Astrocyte (in vitro differentiated cells and primary cell): Measurements from ENCODE around the gene PNKD. TPM values are rescaled to one million over a fixed set of nuclear protein-coding genes. Genes with fewer than 3 reads are reported as not detected.

Experiments used
- DNase-seq: peaks from one replicate; pipeline ENCODE4 v3.0.0-alpha.2; 2010; ENCODE audit warnings: low read depth
- FAIRE-seq: peaks from 2 replicates; lab custom pipeline; 2011; peaks lifted over from hg19 to GRCh38; lab: Jason Lieb, UNC
- H2AFZ ChIP-seq: 2 replicates; pipeline ENCODE4 v1.6.0; 2012; ENCODE audit warnings: low read depth, low read length, inconsistent platforms
- H3K27ac ChIP-seq: 2 replicates; pipeline ENCODE4 v1.5.1; 2011; ENCODE audit warnings: low read depth, low read length, inconsistent platforms
- H3K27me3 ChIP-seq: 2 replicates; pipeline ENCODE4 v1.6.0; 2011; ENCODE audit warnings: low read length, inconsistent platforms; ENCODE audit not compliant: insufficient read depth
- H3K36me3 ChIP-seq: 2 replicates; pipeline ENCODE4 v1.5.1; 2011; ENCODE audit warnings: low read length, inconsistent platforms; ENCODE audit not compliant: insufficient read depth
- H3K4me1 ChIP-seq: 2 replicates; pipeline ENCODE4 v1.5.1; 2011; ENCODE audit warnings: low read length, inconsistent platforms; ENCODE audit not compliant: insufficient read depth
- H3K4me2 ChIP-seq: 2 replicates; pipeline ENCODE4 v1.6.0; 2012; ENCODE audit warnings: low read length, inconsistent platforms
- H3K4me3 ChIP-seq: 2 replicates; pipeline ENCODE4 v1.5.1; 2011; ENCODE audit warnings: low read depth, mild to moderate bottlenecking, low read length, inconsistent platforms; ENCODE audit not compliant: insufficient read depth
- H3K79me2 ChIP-seq: 2 replicates; pipeline ENCODE4 v1.6.0; 2012; ENCODE audit warnings: mild to moderate bottlenecking, low read length, inconsistent platforms; ENCODE audit not compliant: insufficient read depth
- H3K9ac ChIP-seq: 2 replicates; pipeline ENCODE4 v1.6.0; 2012; ENCODE audit warnings: mild to moderate bottlenecking, low read length, inconsistent platforms
- H3K9me3 ChIP-seq: 2 replicates; pipeline ENCODE4 v1.5.1; 2012; ENCODE audit warnings: low read depth, mild to moderate bottlenecking, low read length, inconsistent platforms; ENCODE audit not compliant: insufficient read depth
- H4K20me1 ChIP-seq: 2 replicates; pipeline ENCODE4 v1.6.0; 2012; ENCODE audit warnings: low read length, inconsistent platforms; ENCODE audit not compliant: insufficient read depth
- H3K27ac Mint-ChIP-seq: one replicate; pipeline ENCODE4 v1.8.0; 2021; ENCODE audit warnings: mild to moderate bottlenecking, mixed read lengths; ENCODE audit not compliant: unreplicated experiment
- H3K27me3 Mint-ChIP-seq: one replicate; pipeline ENCODE4 v1.8.0; 2021; ENCODE audit warnings: low read depth, mixed read lengths; ENCODE audit not compliant: unreplicated experiment
- H3K36me3 Mint-ChIP-seq: one replicate; pipeline ENCODE4 v1.8.0; 2021; ENCODE audit warnings: low read depth, mixed read lengths; ENCODE audit not compliant: unreplicated experiment
- H3K4me1 Mint-ChIP-seq: one replicate; pipeline ENCODE4 v1.8.0; 2021; ENCODE audit warnings: low read depth, mixed read lengths; ENCODE audit not compliant: unreplicated experiment
- H3K4me3 Mint-ChIP-seq: one replicate; pipeline ENCODE4 v1.8.0; 2021; ENCODE audit warnings: mild to moderate bottlenecking, moderate library complexity, mixed read lengths; ENCODE audit not compliant: unreplicated experiment
- H3K9me3 Mint-ChIP-seq: one replicate; pipeline ENCODE4 v1.8.0; 2021; ENCODE audit warnings: mild to moderate bottlenecking, mixed read lengths; ENCODE audit not compliant: unreplicated experiment
- CTCF ChIP-seq: IDR thresholded peaks from 2 replicates; pipeline ENCODE4 v1.5.1; 2011; ENCODE audit warnings: low read depth, mild to moderate bottlenecking, inconsistent platforms, low read length, moderate library complexity; ENCODE audit not compliant: insufficient read depth
- EZH2 ChIP-seq: IDR thresholded peaks from 2 replicates; pipeline ENCODE4 v1.6.1; 2012; ENCODE audit warnings: mild to moderate bottlenecking, low read length, inconsistent platforms; ENCODE audit not compliant: insufficient read depth
- total RNA-seq: library from RNA; stranded (reverse); gene quantifications from 2 replicates; pipeline ENCODE4 v1.2.1, GENCODE V29; 2021

Gene PNKD
- total RNA-seq, 1 donor from 2014 or later: 40.9 TPM

GRCh38 chr2:218305383-218305782 is 35.1 kb downstream of the PNKD start:
- no peaks in the 10 kb centered on the region for H3K36me3 ChIP-seq
- Mint-ChIP-seq H3K4me1 (no peaks in the 10 kb centered on the region), H3K27me3 (peaks cover 11% of the 10 kb centered on the region), H3K4me3 (no peak overlapping the region), H3K9me3 (peaks cover 5% of the 10 kb centered on the region), H3K27ac (no peak overlapping the region), H3K36me3 (no peaks in the 10 kb centered on the region)
- no peaks in the 10 kb centered on the region for H3K27me3 ChIP-seq
- no peak overlapping the region for H2AFZ ChIP-seq
- no peak for TF ChIP-seq CTCF
- no peak for TF ChIP-seq EZH2
- H4K20me1 ChIP-seq: no peaks in the 10 kb centered on the region
- H3K9me3 ChIP-seq: no peaks in the 10 kb centered on the region
- no peak overlapping the region for H3K4me3 ChIP-seq
- no peak overlapping the region for H3K27ac ChIP-seq
- no peak overlapping the region for H3K4me2 ChIP-seq
- DNase-seq (no peak), FAIRE-seq (no peak)
- H3K79me2 ChIP-seq: no peaks in the 10 kb centered on the region
- no peak overlapping the region for H3K9ac ChIP-seq
- H3K4me1 ChIP-seq: no peaks in the 10 kb centered on the region

GRCh38 chr2:218306184-218306920 is 36.0 kb downstream of the PNKD start:
- Mint-ChIP-seq H3K36me3 (no peaks in the 10 kb centered on the region), H3K9me3 (peaks cover 5% of the 10 kb centered on the region), H3K4me1 (peaks cover 2% of the 10 kb centered on the region), H3K27me3 (peaks cover 11% of the 10 kb centered on the region), H3K4me3 (no peak overlapping the region), H3K27ac (no peak overlapping the region)
- no peak overlapping the region for H3K9ac ChIP-seq
- no peaks in the 10 kb centered on the region for H3K27me3 ChIP-seq
- H4K20me1 ChIP-seq: no peaks in the 10 kb centered on the region
- H3K4me2 ChIP-seq: no peak overlapping the region
- TF ChIP-seq EZH2 (no peak), CTCF (no peak)
- no peak overlapping the region for H3K27ac ChIP-seq
- no peak for FAIRE-seq
- no peaks in the 10 kb centered on the region for H3K9me3 ChIP-seq
- H3K79me2 ChIP-seq: no peaks in the 10 kb centered on the region
- DNase-seq: no peak
- no peaks in the 10 kb centered on the region for H3K36me3 ChIP-seq
- no peak overlapping the region for H2AFZ ChIP-seq
- no peaks in the 10 kb centered on the region for H3K4me1 ChIP-seq
- H3K4me3 ChIP-seq: no peak overlapping the region

- peaks cover 5% of the 10 kb centered on the region for H3K9me3 Mint-ChIP-seq
- Histone ChIP-seq H3K9me3 (no peaks in the 10 kb centered on the region), H3K9ac (no peak overlapping the region), H3K4me3 (no peak overlapping the region), H3K4me1 (no peaks in the 10 kb centered on the region), H3K4me2 (no peak overlapping the region), H3K36me3 (no peaks in the 10 kb centered on the region), H2AFZ (no peak overlapping the region), H3K27ac (no peak overlapping the region), H3K27me3 (no peaks in the 10 kb centered on the region), H4K20me1 (no peaks in the 10 kb centered on the region), H3K79me2 (no peaks in the 10 kb centered on the region)
- peaks cover 3% of the 10 kb centered on the region for H3K4me1 Mint-ChIP-seq
- peak overlapping the region; percentile 66 for H3K4me3 Mint-ChIP-seq
- FAIRE-seq (no peak), DNase-seq (no peak)
- no peak overlapping the region for H3K27ac Mint-ChIP-seq
- TF ChIP-seq EZH2 (no peak), CTCF (no peak)
- H3K27me3 Mint-ChIP-seq: peaks cover 11% of the 10 kb centered on the region
- H3K36me3 Mint-ChIP-seq: no peaks in the 10 kb centered on the region
These were observed 37.2 kb downstream of the PNKD start for GRCh38 chr2:218307415-218308090.
